Smooth muscle cell of bladder (primary cell): ENCODE data around the gene SLC47A1. TPM values are rescaled to one million over a fixed set of nuclear protein-coding genes. Genes with fewer than 3 reads are reported as not detected.

Source experiments
- total RNA-seq: library from RNA; depleted of rRNA; stranded (reverse); fragments of >200 nt; gene quantifications from 2 replicates; pipeline ENCODE4 v1.2.3, GENCODE V29; 2014

Gene SLC47A1, protein sequence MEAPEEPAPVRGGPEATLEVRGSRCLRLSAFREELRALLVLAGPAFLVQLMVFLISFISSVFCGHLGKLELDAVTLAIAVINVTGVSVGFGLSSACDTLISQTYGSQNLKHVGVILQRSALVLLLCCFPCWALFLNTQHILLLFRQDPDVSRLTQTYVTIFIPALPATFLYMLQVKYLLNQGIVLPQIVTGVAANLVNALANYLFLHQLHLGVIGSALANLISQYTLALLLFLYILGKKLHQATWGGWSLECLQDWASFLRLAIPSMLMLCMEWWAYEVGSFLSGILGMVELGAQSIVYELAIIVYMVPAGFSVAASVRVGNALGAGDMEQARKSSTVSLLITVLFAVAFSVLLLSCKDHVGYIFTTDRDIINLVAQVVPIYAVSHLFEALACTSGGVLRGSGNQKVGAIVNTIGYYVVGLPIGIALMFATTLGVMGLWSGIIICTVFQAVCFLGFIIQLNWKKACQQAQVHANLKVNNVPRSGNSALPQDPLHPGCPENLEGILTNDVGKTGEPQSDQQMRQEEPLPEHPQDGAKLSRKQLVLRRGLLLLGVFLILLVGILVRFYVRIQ
- 1.6 and 1.7 TPM in 2 replicates for total RNA-seq

DNA sequence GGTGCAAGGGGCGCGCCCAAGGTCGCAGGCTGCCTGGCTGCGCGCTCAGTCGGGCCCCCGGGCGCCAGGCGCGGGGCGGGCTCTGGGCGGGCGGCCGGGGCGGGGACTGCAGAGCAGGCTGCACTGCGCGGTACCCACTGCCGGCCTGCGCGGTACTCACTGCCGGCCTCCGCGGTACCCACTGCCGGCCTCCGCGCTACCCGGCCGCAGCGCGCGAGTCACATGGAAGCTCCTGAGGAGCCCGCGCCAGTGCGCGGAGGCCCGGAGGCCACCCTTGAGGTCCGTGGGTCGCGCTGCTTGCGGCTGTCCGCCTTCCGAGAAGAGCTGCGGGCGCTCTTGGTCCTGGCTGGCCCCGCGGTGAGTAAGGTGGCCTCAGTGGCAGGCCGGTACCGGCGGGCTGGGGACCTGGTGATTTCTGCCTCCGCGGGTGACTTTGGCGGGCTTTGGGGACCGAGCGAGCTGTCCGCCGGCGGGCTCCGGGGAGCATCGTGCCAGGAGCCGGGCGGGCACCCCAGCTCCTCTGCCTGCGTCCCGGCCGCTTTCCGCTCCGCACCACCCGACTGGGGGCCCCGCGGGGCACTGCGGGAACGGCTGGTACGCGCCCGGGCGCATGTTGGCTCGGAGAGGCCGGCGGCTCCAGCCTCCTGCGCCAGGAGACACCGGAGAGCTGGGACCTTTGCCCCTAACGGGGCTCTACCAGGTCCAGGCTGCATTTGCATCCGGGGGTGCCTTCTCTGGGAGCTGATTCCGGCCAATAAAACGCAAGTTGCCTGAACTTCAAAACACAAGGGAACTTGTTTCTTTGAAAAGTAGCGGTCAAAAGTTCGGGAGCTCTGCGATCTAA is at the start of gene SLC47A1:
TSS of gene SLC47A1 (plus strand) at position 137 of the 844 bp plus-strand sequence. CDS start at position 223, 86 bp downstream.

Other genes starting within 250 kb of the SLC47A1 start
- gene B9D1, start 171.1 kb upstream of the SLC47A1 start, total RNA-seq = 48.0 and 63.6 TPM in 2 replicates
- 9.1 and 12.4 TPM in 2 replicates for gene MAPK7, start 155.4 kb upstream of the SLC47A1 start, total RNA-seq
- gene MFAP4, start 146.7 kb upstream of the SLC47A1 start, total RNA-seq = 26.3 and 33.5 TPM in 2 replicates
- gene RNF112, start 122.6 kb upstream of the SLC47A1 start, total RNA-seq = 5.1 and 6.1 TPM in 2 replicates
- gene ALDH3A2, start 114.9 kb downstream of the SLC47A1 start, total RNA-seq = 37.8 and 57.2 TPM in 2 replicates
- gene SLC47A2, start 182.7 kb downstream of the SLC47A1 start, total RNA-seq = not detected in 2 replicates
- 0.28 TPM in 2 replicates for gene ALDH3A1, start 214.4 kb downstream of the SLC47A1 start, total RNA-seq